ENCODE measurements around the gene NUDT15. TPM values are rescaled to one million over a fixed set of nuclear protein-coding genes. Genes with fewer than 3 reads are reported as not detected.
"Not testable (repeated sequence)": the region's sequence is repeated elsewhere in the genome, so short reads cannot be mapped to it uniquely, and the experiment has no call there.

The NUDT15 gene
- polyA plus RNA-seq, 1 donor (not counting 4 experiments of a cell fraction or from before 2014, with no cell fraction given) = 41.1 TPM

GRCh38 chr13:48054601-48055000 is 17.1 kb downstream of the NUDT15 start:
- Histone ChIP-seq H3K9me1 (ENCODE audit: control insufficient read depth, extremely low read depth, insufficient read depth, low read length) (no peaks in the 10 kb centered on the region), H3K4me1 (ENCODE audit: control insufficient read depth, extremely low read depth, insufficient read depth, low read length) (no peaks in the 10 kb centered on the region), H3K36me3 (ENCODE audit: control insufficient read depth in 2 of 2, extremely low read depth in 1 of 2, insufficient read depth in 2 of 2, low read length in 2 of 2) (peaks cover 10 to 17% of the 10 kb centered on the region in 2 experiments), H3K27me3 (ENCODE audit: control insufficient read depth, extremely low read depth, insufficient read depth, low read length) (no peaks in the 10 kb centered on the region), H3K27ac (ENCODE audit: control insufficient read depth, insufficient read depth, low read length) (no peak overlapping the region), H3K79me2 (ENCODE audit: control insufficient read depth, insufficient read depth, low read length) (no peaks in the 10 kb centered on the region), H4K20me1 (ENCODE audit: control insufficient read depth, extremely low read depth, insufficient read depth, low read length) (no peaks in the 10 kb centered on the region), H3K9ac (ENCODE audit: control insufficient read depth, extremely low read depth, insufficient read depth, low read length) (no peak overlapping the region), H3K4me3 (ENCODE audit: control insufficient read depth in 2 of 3, extremely low read depth in 1 of 3, insufficient read depth in 2 of 3, low read depth in 1 of 3, low read length in 3 of 3) (no peak overlapping the region), H2AFZ (ENCODE audit: control insufficient read depth, low read length) (no peak overlapping the region), H3K9me3 (ENCODE audit: control insufficient read depth, low read depth, low read length) (no peaks in the 10 kb centered on the region), H3K4me2 (ENCODE audit: control insufficient read depth, extremely low read depth, insufficient read depth, low read depth, low read length) (no peak overlapping the region)
- FAIRE-seq = no peak
- TF ChIP-seq CTCF (optimal IDR thresholded peaks at IDR 0.05 in 1 of 3, IDR thresholded peaks at IDR 0.05 in 1 of 3, conservative IDR thresholded peaks at IDR 0.05 in 1 of 3; ENCODE audit: extremely low read depth in 1 of 3, insufficient read depth in 2 of 3, low read length in 3 of 3) (no peak), EZH2 (IDR thresholded peaks at IDR 0.05; ENCODE audit: low read length) (no peak)
- DNase-seq (ENCODE audit: low read depth, low spot score) = no peak
- dilution Hi-C loops (cut with MboI; ENCODE audit: extremely low pct_ligation_motif_present, low sequenced_read_pairs) = no loop called here

GRCh38 chr13:48055712-48056111 is 18.2 kb downstream of the NUDT15 start:
- TF ChIP-seq CTCF (optimal IDR thresholded peaks at IDR 0.05 in 1 of 3, IDR thresholded peaks at IDR 0.05 in 1 of 3, conservative IDR thresholded peaks at IDR 0.05 in 1 of 3; ENCODE audit: extremely low read depth in 1 of 3, insufficient read depth in 2 of 3, low read length in 3 of 3) = no peak
- TF ChIP-seq EZH2 (IDR thresholded peaks at IDR 0.05; ENCODE audit: low read length) = no peak
- dilution Hi-C loops (cut with MboI; ENCODE audit: extremely low pct_ligation_motif_present, low sequenced_read_pairs) = no loop called here
- Histone ChIP-seq H3K4me1 (ENCODE audit: control insufficient read depth, extremely low read depth, insufficient read depth, low read length) (no peaks in the 10 kb centered on the region), H2AFZ (ENCODE audit: control insufficient read depth, low read length) (no peak overlapping the region), H3K27ac (ENCODE audit: control insufficient read depth, insufficient read depth, low read length) (no peak overlapping the region), H3K9ac (ENCODE audit: control insufficient read depth, extremely low read depth, insufficient read depth, low read length) (no peak overlapping the region), H3K9me1 (ENCODE audit: control insufficient read depth, extremely low read depth, insufficient read depth, low read length) (no peaks in the 10 kb centered on the region), H3K4me2 (ENCODE audit: control insufficient read depth, extremely low read depth, insufficient read depth, low read depth, low read length) (no peak overlapping the region), H3K36me3 (ENCODE audit: control insufficient read depth in 2 of 2, extremely low read depth in 1 of 2, insufficient read depth in 2 of 2, low read length in 2 of 2) (peaks cover 7 to 10% of the 10 kb centered on the region in 2 experiments), H3K4me3 (ENCODE audit: control insufficient read depth in 2 of 3, extremely low read depth in 1 of 3, insufficient read depth in 2 of 3, low read depth in 1 of 3, low read length in 3 of 3) (no peak overlapping the region), H4K20me1 (ENCODE audit: control insufficient read depth, extremely low read depth, insufficient read depth, low read length) (no peaks in the 10 kb centered on the region), H3K79me2 (ENCODE audit: control insufficient read depth, insufficient read depth, low read length) (no peaks in the 10 kb centered on the region), H3K9me3 (ENCODE audit: control insufficient read depth, low read depth, low read length) (no peaks in the 10 kb centered on the region), H3K27me3 (ENCODE audit: control insufficient read depth, extremely low read depth, insufficient read depth, low read length) (no peaks in the 10 kb centered on the region)
- FAIRE-seq (no peak), DNase-seq (ENCODE audit: low read depth, low spot score) (no peak)

- DNase-seq (ENCODE audit: low read depth, low spot score) = not testable (repeated sequence)
These were observed 21.0 kb downstream of the NUDT15 start for GRCh38 chr13:48058536-48058935.

GRCh38 chr13:48059951-48060350 is 22.4 kb downstream of the NUDT15 start:
- H3K4me3 ChIP-seq (ENCODE audit: control insufficient read depth in 2 of 3, extremely low read depth in 1 of 3, insufficient read depth in 2 of 3, low read depth in 1 of 3, low read length in 3 of 3); H4K20me1 ChIP-seq (ENCODE audit: control insufficient read depth, extremely low read depth, insufficient read depth, low read length); H3K27ac ChIP-seq (ENCODE audit: control insufficient read depth, insufficient read depth, low read length); FAIRE-seq; H3K36me3 ChIP-seq (ENCODE audit: control insufficient read depth in 2 of 2, extremely low read depth in 1 of 2, insufficient read depth in 2 of 2, low read length in 2 of 2); H3K9ac ChIP-seq (ENCODE audit: control insufficient read depth, extremely low read depth, insufficient read depth, low read length); H3K79me2 ChIP-seq (ENCODE audit: control insufficient read depth, insufficient read depth, low read length); H3K9me1 ChIP-seq (ENCODE audit: control insufficient read depth, extremely low read depth, insufficient read depth, low read length); H3K4me2 ChIP-seq (ENCODE audit: control insufficient read depth, extremely low read depth, insufficient read depth, low read depth, low read length); H3K27me3 ChIP-seq (ENCODE audit: control insufficient read depth, extremely low read depth, insufficient read depth, low read length); H3K9me3 ChIP-seq (ENCODE audit: control insufficient read depth, low read depth, low read length); dilution Hi-C loops (cut with MboI; ENCODE audit: extremely low pct_ligation_motif_present, low sequenced_read_pairs); H2AFZ ChIP-seq (ENCODE audit: control insufficient read depth, low read length); H3K4me1 ChIP-seq (ENCODE audit: control insufficient read depth, extremely low read depth, insufficient read depth, low read length); DNase-seq (ENCODE audit: low read depth, low spot score): not testable (repeated sequence)

More at GRCh38 chr13:48058536-48058935, 21.0 kb downstream of the NUDT15 start:
- H3K4me3 ChIP-seq (ENCODE audit: control insufficient read depth in 2 of 3, extremely low read depth in 1 of 3, insufficient read depth in 2 of 3, low read depth in 1 of 3, low read length in 3 of 3); H3K9me1 ChIP-seq (ENCODE audit: control insufficient read depth, extremely low read depth, insufficient read depth, low read length); H3K36me3 ChIP-seq (ENCODE audit: control insufficient read depth in 2 of 2, extremely low read depth in 1 of 2, insufficient read depth in 2 of 2, low read length in 2 of 2); H2AFZ ChIP-seq (ENCODE audit: control insufficient read depth, low read length); dilution Hi-C loops (cut with MboI; ENCODE audit: extremely low pct_ligation_motif_present, low sequenced_read_pairs); H3K27me3 ChIP-seq (ENCODE audit: control insufficient read depth, extremely low read depth, insufficient read depth, low read length); H4K20me1 ChIP-seq (ENCODE audit: control insufficient read depth, extremely low read depth, insufficient read depth, low read length); H3K4me1 ChIP-seq (ENCODE audit: control insufficient read depth, extremely low read depth, insufficient read depth, low read length); H3K9ac ChIP-seq (ENCODE audit: control insufficient read depth, extremely low read depth, insufficient read depth, low read length); FAIRE-seq; H3K27ac ChIP-seq (ENCODE audit: control insufficient read depth, insufficient read depth, low read length); H3K9me3 ChIP-seq (ENCODE audit: control insufficient read depth, low read depth, low read length); H3K79me2 ChIP-seq (ENCODE audit: control insufficient read depth, insufficient read depth, low read length); H3K4me2 ChIP-seq (ENCODE audit: control insufficient read depth, extremely low read depth, insufficient read depth, low read depth, low read length): not testable (repeated sequence)

Data from keratinocyte (primary cell).